Ureter (tissue), 1 donor: ENCODE measurements around the gene OR51L1. TPM values are rescaled to one million over a fixed set of nuclear protein-coding genes. Genes with fewer than 3 reads are reported as not detected.
"Not testable (repeated sequence)": the region's sequence is repeated elsewhere in the genome, so short reads cannot be mapped to it uniquely, and the experiment has no call there.

Experiments
- DNase-seq: peaks from one replicate; pipeline ENCODE4 v3.0.0-alpha.2; 2020; ENCODE audit warnings: low spot score
- total RNA-seq: library from RNA; stranded (reverse); gene quantifications from one replicate; pipeline ENCODE4 v1.2.4, GENCODE V29; 2023
- donor health status: DM: yes; HTN: yes; CAD: no.

OR51L1 gene, protein sequence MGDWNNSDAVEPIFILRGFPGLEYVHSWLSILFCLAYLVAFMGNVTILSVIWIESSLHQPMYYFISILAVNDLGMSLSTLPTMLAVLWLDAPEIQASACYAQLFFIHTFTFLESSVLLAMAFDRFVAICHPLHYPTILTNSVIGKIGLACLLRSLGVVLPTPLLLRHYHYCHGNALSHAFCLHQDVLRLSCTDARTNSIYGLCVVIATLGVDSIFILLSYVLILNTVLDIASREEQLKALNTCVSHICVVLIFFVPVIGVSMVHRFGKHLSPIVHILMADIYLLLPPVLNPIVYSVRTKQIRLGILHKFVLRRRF
- not detected for total RNA-seq

DNA sequence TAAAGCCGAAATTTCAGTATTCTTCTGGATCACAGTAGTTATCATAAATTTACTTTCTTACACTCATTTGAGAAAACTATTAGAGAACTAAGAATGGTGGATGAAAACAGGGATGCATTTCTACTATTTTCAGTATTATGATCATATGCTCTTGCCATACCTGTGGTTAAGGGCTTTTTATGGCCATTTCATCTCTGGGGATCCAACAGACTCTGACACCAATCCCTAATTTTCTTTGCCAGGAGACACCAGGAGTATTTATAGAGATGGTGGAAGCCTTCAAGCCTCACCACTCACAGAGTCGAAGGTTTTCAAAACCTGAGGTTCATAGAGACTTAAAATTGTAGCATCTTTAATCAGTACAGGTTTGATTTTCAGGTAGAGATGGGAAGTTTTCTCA lies at the start of gene OR51L1:
TSS of gene OR51L1 (plus strand) at position 301 of the 400 bp plus-strand sequence. CDS start 4,132 bp downstream, outside the sequence.
- DNase-seq, result no peak

DNA sequence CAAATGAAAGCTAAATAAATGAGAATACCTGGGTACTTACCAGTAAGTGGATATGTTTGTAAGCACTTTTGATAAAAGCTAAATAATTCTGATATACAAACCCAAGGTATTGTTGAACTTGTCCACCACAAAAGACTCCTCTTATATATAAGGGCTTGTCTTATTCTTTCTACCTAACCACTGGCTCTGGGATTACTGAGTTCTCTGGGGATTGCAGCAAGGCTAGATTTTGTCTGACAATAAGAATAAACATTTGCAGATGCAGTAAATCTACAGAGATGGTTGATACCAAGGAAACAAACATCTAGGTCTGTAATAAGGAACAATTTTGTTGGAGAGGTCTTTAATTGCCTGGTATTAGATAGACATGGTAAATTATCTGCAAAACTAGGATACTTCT lies 47.1 kb upstream of the OR51L1 start, which contains the start of gene OR51A4:
TSS of gene OR51A4 (minus strand) at position 101 of the 400 bp plus-strand sequence. CDS start 505 bp downstream, outside the sequence.
- no peak for DNase-seq

DNA sequence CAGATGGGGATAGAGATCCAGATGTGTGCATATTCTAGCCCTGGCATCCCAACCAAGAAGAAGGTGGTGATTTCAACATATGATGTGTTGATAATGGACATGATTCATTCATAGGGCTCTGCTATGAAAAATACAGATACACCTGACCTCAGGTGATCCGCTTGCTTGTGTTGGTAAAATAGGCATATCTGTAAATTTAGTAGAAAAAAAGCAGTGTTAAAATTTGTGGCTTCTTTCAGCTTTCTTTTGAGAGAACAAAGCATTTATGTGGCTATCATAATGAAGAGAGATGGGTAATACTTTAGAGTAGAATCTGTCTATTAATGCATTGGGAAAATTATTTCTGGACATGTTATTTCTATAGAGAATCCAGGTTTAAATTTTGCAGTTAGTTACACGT lies 39.0 kb upstream of the OR51L1 start, which contains the start of gene OR51A2:
TSS of gene OR51A2 (minus strand) at position 101 of the 400 bp plus-strand sequence. CDS start at position 101, 0 bp downstream.
- DNase-seq, result not testable (repeated sequence)

DNA sequence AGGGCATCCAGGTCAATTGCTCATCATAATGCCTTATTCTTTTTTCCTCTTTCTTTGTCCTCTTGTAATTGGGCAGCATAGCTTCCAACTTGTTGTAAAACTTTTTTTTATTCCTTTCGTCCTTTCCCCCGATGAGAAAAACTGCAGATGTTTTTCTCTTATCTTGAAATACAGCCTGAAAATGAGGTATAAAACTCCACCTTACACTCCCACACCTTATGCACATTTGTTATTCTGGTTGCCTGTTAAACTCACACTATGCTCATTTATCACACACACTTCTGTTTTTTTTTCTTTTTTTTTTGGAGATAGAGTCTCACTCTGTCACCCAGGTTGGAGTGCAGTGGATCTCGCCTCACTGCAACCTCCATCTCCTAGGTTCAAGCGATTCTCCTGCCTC lies 37.3 kb upstream of the OR51L1 start:
- DNase-seq, result no peak

DNA sequence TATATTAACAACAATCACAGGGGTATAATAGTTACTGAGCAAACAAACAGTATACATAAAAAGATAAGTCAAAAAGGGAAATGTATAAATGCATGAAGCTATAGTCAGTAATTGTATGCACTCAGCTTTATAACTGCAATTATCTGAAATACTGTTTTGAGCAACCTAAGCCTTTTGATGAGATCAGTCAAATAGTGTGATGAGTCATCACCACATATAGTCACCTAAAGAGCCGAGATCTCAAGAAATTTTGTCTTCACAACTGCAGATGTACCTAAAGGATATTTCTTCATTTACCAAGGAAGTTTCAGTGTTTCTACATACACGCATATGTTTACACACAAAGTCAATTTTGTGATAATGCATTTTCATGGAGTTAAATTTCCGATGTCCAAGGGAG lies 33.8 kb upstream of the OR51L1 start:
- no peak for DNase-seq

GRCh38 chr11:4962816-4963215 lies 31.8 kb upstream of the OR51L1 start:
- no peak for DNase-seq

- no peak for DNase-seq
Measured at GRCh38 chr11:4975436-4975835, 19.2 kb upstream of the OR51L1 start.

DNA sequence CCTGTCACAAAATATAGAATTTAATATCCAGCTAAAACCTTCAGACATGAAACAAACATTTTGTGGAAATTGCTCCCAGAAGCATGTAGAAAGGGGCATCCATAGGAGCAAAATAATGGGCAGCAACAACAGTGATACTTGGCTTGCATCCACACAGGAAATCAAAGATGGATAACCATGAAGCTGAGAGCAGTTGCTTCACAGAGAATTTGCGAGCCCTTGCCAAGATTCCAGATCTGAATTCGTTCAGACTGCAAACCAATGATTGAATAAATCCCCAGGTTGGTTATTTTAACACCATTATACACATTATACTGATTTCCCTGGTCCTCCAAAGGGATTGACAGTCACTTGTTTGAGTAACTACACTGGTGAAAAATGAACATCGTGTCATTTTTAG lies 15.6 kb upstream of the OR51L1 start:
- DNase-seq, result no peak

DNA sequence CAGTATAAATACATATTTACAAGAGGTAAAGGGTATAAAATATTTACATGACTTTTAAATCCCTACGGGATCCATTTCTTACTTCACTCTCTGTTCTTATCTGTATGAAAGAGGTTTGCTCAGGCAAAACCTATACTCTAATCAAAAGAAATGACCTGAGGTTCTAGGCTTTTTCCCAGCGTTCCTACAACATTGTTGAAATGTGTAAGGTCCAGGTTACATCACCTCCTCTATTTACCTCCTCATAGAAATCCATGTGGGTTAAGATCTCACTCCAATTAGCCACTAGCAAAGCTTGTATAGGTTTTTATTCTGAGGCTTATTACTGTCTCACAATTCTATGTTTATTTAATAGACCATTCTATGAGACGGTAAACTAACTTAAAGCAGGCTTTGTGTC lies 12.0 kb upstream of the OR51L1 start:
- no peak for DNase-seq

- no peak for DNase-seq
Measured at GRCh38 chr11:4983841-4984240, 10.8 kb upstream of the OR51L1 start.

- DNase-seq, result no peak
Measured at GRCh38 chr11:4991060-4991459, 3.6 kb upstream of the OR51L1 start.

- DNase-seq, result no peak
Measured at GRCh38 chr11:5004424-5005274, 10.0 kb downstream of the OR51L1 start.

DNA sequence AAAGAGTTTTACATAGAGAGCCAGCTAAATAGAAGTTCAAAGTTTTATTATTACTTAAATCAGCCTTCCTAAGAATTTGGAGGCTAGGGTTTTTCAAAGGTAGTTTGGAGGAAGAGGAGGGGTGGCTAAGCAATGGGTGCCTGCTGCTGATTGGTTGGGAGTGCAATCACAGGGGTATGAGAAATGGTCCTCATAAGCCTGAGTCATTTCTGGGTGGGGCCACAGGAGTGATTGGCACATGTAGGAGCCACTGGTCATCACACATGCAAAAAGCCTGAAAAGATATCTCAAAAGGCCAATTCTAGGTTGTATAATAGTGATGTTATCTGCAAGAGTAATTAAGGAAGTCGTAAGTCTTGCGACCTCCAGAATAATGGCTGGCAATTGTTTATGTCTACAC lies 12.9 kb downstream of the OR51L1 start:
- no peak for DNase-seq

DNA sequence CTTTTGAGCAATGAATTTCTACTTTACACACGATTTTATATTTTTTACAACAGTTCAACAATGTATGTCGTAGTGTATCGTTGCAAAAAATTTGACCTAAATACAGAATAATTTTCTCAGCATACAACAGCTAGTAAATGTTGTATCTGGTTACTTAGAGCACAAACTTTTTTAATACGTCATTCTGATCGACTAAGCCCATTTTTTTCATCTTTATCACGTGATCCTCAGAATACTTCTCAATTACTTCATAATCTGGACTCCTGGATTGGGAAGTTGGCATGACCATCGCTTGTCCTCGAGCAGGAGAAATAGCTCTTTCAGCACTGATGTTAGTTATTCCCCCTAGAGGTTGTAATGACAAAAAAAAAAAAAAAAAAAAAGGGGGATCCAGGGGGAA lies 16.6 kb downstream of the OR51L1 start:
- no peak for DNase-seq

- no peak for DNase-seq
Measured at GRCh38 chr11:5013012-5013411, 18.4 kb downstream of the OR51L1 start.

DNA sequence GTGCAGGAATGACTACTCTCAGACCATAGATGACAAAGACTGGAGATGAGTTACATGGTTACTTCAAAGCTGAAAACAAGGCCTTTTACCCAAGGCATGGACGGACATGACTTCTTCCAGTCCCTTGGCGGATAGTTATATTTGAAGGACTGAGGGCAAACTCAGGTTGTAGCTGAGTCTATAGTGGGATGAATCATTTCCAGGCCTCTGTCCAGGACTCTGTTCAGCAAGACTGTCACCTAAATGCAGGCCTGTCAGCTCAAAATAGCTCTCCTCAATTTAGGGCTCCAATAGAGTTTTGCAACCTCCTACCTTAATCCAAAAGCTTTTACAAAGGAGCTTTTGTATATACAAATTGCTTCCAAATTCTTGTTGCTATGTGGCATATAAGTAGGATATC lies 27.3 kb downstream of the OR51L1 start:
- no peak for DNase-seq

DNA sequence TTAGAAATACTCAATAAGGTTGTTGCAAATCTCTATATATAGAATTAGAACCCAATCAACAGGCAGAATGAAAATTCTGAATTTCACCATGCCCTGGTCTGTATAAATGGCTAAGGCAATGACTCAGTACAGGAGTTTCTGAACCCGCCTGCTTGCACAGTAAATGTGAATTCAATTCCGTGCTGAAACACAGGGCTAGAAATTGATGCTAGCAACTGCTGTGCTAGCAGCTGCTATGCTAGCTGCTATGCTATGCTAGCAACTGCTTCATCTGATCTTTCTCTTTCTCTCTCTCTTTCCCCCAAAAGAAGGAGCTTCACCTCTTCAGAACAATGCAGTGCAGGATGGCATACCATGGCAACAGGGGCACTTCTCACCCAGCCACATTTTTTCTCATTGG lies 42.0 kb downstream of the OR51L1 start:
- DNase-seq, result no peak

DNA sequence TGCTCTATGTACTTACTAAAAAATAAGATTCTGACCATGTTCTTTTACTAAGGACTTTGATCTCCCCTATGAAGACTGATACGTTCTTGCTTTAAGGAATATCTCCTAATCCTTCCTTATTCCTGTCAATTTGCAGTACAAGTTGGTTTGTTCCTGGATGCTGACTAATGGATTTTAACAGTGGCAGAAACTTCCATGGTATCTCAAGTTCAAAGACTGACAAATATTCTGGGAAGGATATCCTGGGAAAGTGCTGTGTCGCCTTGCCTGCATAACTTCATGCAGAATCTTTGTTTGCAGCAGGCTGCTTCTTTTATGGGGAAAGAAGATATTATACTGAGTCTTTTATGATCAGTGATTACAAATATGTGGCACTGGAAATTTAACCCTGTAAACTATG lies 43.3 kb downstream of the OR51L1 start:
- DNase-seq, result no peak

DNA sequence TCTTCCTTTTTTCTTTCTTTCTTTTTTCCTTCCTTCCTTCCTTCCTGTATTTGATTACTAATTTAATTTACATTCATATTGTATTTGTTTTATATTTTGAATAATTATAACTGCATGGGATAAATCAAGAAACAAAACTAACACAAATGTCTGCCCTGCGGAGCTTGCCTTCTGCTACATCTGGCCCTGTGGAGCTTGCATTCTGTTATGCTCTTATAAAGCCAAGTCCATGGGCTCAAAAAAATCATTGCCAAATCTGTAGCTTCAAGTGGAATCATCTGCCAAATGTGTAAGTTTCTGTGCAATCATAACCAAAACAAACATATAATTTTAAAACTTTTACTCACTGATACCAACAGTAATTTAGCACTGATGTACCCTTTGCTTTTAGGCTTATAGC lies 43.7 kb downstream of the OR51L1 start:
- no peak for DNase-seq

DNA sequence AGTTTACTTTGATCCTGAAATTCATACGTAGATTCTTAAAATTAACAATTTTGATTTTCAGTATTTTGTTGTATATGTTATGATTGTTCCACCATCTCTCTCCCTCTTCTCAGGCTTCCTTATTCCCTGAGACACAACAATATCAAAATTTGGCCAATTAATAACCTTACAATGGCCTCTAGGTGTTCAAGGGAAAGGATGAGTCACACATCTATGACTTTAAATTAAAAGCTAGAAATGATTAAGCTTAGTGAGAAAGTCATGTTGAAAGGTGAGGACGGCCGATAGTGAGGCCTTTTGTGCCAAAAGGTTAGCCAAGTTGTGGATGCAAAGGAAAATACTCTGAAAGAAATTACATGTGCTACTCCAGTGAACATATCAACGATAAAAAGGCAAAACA lies 46.2 kb downstream of the OR51L1 start:
- no peak for DNase-seq

GRCh38 chr11:5042091-5042490 lies 47.4 kb downstream of the OR51L1 start:
- no peak for DNase-seq

- no peak for DNase-seq
Measured at GRCh38 chr11:5043380-5043779, 48.7 kb downstream of the OR51L1 start.

DNA sequence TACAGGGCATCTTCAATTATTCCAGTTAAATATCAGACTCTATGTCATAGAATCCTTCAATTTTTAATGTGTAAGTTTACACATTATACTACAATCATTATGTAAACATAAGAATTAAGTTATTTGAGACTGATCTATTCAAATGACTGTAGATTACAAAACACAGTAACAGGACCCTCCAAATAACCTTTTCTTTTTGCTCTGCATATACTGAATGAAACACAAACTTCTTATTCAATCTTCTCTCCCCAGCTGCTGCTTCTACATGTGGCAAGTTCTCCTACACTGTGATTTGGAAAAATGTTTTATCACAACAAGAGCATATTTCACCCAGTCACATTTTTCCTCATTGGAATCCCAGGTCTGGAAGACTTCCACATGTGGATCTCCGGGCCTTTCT lies 51.6 kb downstream of the OR51L1 start, which contains the start of gene OR52J3:
TSS of gene OR52J3 (plus strand) at position 301 of the 400 bp plus-strand sequence. CDS start at position 301, 0 bp downstream.
- no peak for DNase-seq
